SK-N-SH treated with all-trans-retinoic acid at 6 μM for 48 hours (cell line): ENCODE measurements around the gene DUSP16.

Experiments used
- BACH2 ChIP-seq: fragments of 250-450 bp; sonication (Bioruptor Pico); IDR thresholded peaks from 2 replicates; pipeline ENCODE4 v1.9.0; 2021; ENCODE audit warnings: mild to moderate bottlenecking, borderline replicate concordance
- CREB5 ChIP-seq: fragments of 250-450 bp; sonication (Bioruptor Pico); IDR thresholded peaks from 2 replicates; pipeline ENCODE4 v1.5.1; 2020; ENCODE audit warnings: low read depth, mild to moderate bottlenecking, moderate library complexity
- CSRNP3 ChIP-seq: fragments of 250-450 bp; sonication (Bioruptor Pico); IDR thresholded peaks from 2 replicates; pipeline ENCODE4 v1.5.1; 2021; ENCODE audit warnings: mild to moderate bottlenecking, moderate library complexity
- OSR1 ChIP-seq: fragments of 250-450 bp; sonication (Bioruptor Pico); IDR thresholded peaks from 2 replicates; pipeline ENCODE4 v1.8.0; 2022; ENCODE audit warnings: moderate library complexity, mild to moderate bottlenecking, inconsistent platforms
- PATZ1 ChIP-seq: fragments of 250-450 bp; sonication (Bioruptor Pico); IDR thresholded peaks from 2 replicates; pipeline ENCODE4 v1.8.0; 2020; ENCODE audit warnings: mild to moderate bottlenecking, moderate library complexity, borderline replicate concordance
- POU6F1 ChIP-seq: fragments of 250-450 bp; sonication (Bioruptor Pico); IDR thresholded peaks from 2 replicates; pipeline ENCODE4 v1.8.0; 2021; ENCODE audit warnings: low read depth, mild to moderate bottlenecking, moderate library complexity, borderline replicate concordance
- PPARA ChIP-seq: fragments of 250-450 bp; sonication (Bioruptor Pico); IDR thresholded peaks from 2 replicates; pipeline ENCODE4 v1.5.0; 2020; ENCODE audit warnings: mild to moderate bottlenecking, borderline replicate concordance
- RARB ChIP-seq: fragments of 250-450 bp; sonication (Bioruptor Pico); IDR thresholded peaks from 2 replicates; pipeline ENCODE4 v1.8.0; 2021; ENCODE audit warnings: mild to moderate bottlenecking, moderate library complexity
- SNAI2 ChIP-seq: fragments of 250-450 bp; sonication (Bioruptor Pico); IDR thresholded peaks from 2 replicates; pipeline ENCODE4 v1.5.0; 2020; ENCODE audit warnings: mild to moderate bottlenecking, moderate library complexity
- ZC3H10 ChIP-seq: fragments of 250-450 bp; sonication (Bioruptor Pico); IDR thresholded peaks from 2 replicates; pipeline ENCODE4 v1.5.1; 2021; ENCODE audit warnings: mild to moderate bottlenecking, moderate library complexity
- ZFP3 ChIP-seq: fragments of 250-450 bp; sonication (Bioruptor Pico); IDR thresholded peaks from 2 replicates; pipeline ENCODE4 v1.5.0; 2020; ENCODE audit warnings: mild to moderate bottlenecking, moderate library complexity

GRCh38 chr12:12501121-12501520 lies 61.5 kb downstream of the DUSP16 start:
- TF ChIP-seq CREB5 (no peak), ZC3H10 (CRISPR knock-in tag) (no peak), ZFP3 (no peak), RARB (no peak), CSRNP3 (no peak), PATZ1 (no peak), SNAI2 (CRISPR knock-in tag) (no peak), BACH2 (no peak), OSR1 (CRISPR knock-in tag) (no peak), POU6F1 (CRISPR knock-in tag) (no peak), PPARA (CRISPR knock-in tag) (no peak)
